ENCODE results near the gene FBXO31. TPM values are rescaled to one million over a fixed set of nuclear protein-coding genes. Genes with fewer than 3 reads are reported as not detected.

The FBXO31 gene
- total and polyA plus RNA-seq, 2 donors (not counting 1 experiment from before 2014, with no cell fraction given) = 17.8 to 32.9 TPM

GRCh38 chr16:87326151-87326571, 57.4 kb downstream of the FBXO31 start:
- TF ChIP-seq EZH2 (IDR thresholded peaks at IDR 0.05; ENCODE audit: borderline replicate concordance, insufficient read depth, low read depth, low read length, poor library complexity, severe bottlenecking) (no peak), CTCF (IDR thresholded peaks at IDR 0.05) (no peak)
- peaks cover 13% of the 10 kb centered on the region for H4K20me1 ChIP-seq (ENCODE audit: control insufficient read depth, insufficient read depth, low read length, poor library complexity, severe bottlenecking)
- no peak overlapping the region for H3K27ac ChIP-seq (ENCODE audit: low read length in 2 of 2)
- intact Hi-C loops (cut with micrococcal nuclease) = no loop called here
- H3K27ac Mint-ChIP-seq = no peak overlapping the region
- POLR2A ChIA-PET = no interaction called here
- 93% methylated on average over 9 of the region's 11 CpGs for WGBS (ENCODE audit: insufficient coverage)
- no peak overlapping the region for H2AFZ ChIP-seq (ENCODE audit: insufficient read depth, low read depth, low read length, poor library complexity, severe bottlenecking)
- no peaks in the 10 kb centered on the region for H3K9me3 ChIP-seq (ENCODE audit: control extremely low read depth in 1 of 3, control insufficient read depth in 2 of 3, insufficient read depth in 1 of 3, low read length in 2 of 3)
- peaks cover 4% of the 10 kb centered on the region for H3K4me1 Mint-ChIP-seq
- H3K27me3 ChIP-seq (replicated peaks in 1 of 4; ENCODE audit: control extremely low read depth in 1 of 4, control insufficient read depth in 3 of 4, insufficient read depth in 4 of 4, low read length in 3 of 4) = no peaks in the 10 kb centered on the region
- no peaks in the 10 kb centered on the region for H3K27me3 Mint-ChIP-seq
- peaks cover 0 to 4% of the 10 kb centered on the region in 2 donors for H3K4me1 ChIP-seq (ENCODE audit: control insufficient read depth in 2 of 2, insufficient read depth in 2 of 2, low read length in 2 of 2)
- H3K9ac ChIP-seq (ENCODE audit: low read length) = no peak overlapping the region
- H3K4me3 ChIP-seq (ENCODE audit: control extremely low read depth in 1 of 5, extremely low read depth in 1 of 5, insufficient read depth in 1 of 5, low read depth in 2 of 5, low read length in 4 of 5) = no peak overlapping the region
- ATAC-seq (ENCODE audit: low read depth) (no peak), DNase-seq (no peak)
- peaks cover 0 to 16% of the 10 kb centered on the region in 2 experiments for H3K36me3 ChIP-seq (replicated peaks in 1 of 2; ENCODE audit: control extremely low read depth in 1 of 2, control insufficient read depth in 1 of 2, extremely low read depth in 1 of 2, insufficient read depth in 2 of 2, low read length in 1 of 2)
- no peaks in the 10 kb centered on the region for H3K9me3 Mint-ChIP-seq (ENCODE audit: insufficient read depth)
- H3K4me2 ChIP-seq (replicated peaks; ENCODE audit: low read depth, low read length, poor library complexity, severe bottlenecking) = no peak overlapping the region
- H3K4me3 Mint-ChIP-seq = no peak overlapping the region
- peaks cover 5% of the 10 kb centered on the region for H3K79me2 ChIP-seq (ENCODE audit: control insufficient read depth, insufficient read depth, low read length)
- CTCF ChIA-PET = interaction anchor here (1.0 to 3.1 kb wide), 4 partner anchors 11 to 310 kb away, joined by 4 to 16 read pairs (median 7); no protein-coding TSS in a partner anchor

GRCh38 chr16:87325423-87325858, 58.1 kb downstream of the FBXO31 start:
- TF ChIP-seq EZH2 (IDR thresholded peaks at IDR 0.05; ENCODE audit: borderline replicate concordance, insufficient read depth, low read depth, low read length, poor library complexity, severe bottlenecking) (no peak), CTCF (IDR thresholded peaks at IDR 0.05) (no peak)
- H4K20me1 ChIP-seq (ENCODE audit: control insufficient read depth, insufficient read depth, low read length, poor library complexity, severe bottlenecking) = peaks cover 13% of the 10 kb centered on the region
- no peak for ATAC-seq (ENCODE audit: low read depth)
- H3K9ac ChIP-seq (ENCODE audit: low read length) = no peak overlapping the region
- H2AFZ ChIP-seq (ENCODE audit: insufficient read depth, low read depth, low read length, poor library complexity, severe bottlenecking) = no peak overlapping the region
- H3K4me3 ChIP-seq (ENCODE audit: control extremely low read depth in 1 of 5, extremely low read depth in 1 of 5, insufficient read depth in 1 of 5, low read depth in 2 of 5, low read length in 4 of 5) = no peak overlapping the region
- H3K4me1 Mint-ChIP-seq = peaks cover 4% of the 10 kb centered on the region
- no peaks in the 10 kb centered on the region for H3K9me3 ChIP-seq (ENCODE audit: control extremely low read depth in 1 of 3, control insufficient read depth in 2 of 3, insufficient read depth in 1 of 3, low read length in 2 of 3)
- ChIA-PET CTCF (interaction anchor here (0.8 to 3.1 kb wide), 6 partner anchors 10 to 311 kb away, joined by 3 to 16 read pairs (median 7); partner anchors contain the start of gene FBXO31), POLR2A (no interaction called here)
- no peaks in the 10 kb centered on the region for H3K9me3 Mint-ChIP-seq (ENCODE audit: insufficient read depth)
- no peak overlapping the region for H3K27ac ChIP-seq (ENCODE audit: low read length in 2 of 2)
- no peaks in the 10 kb centered on the region for H3K27me3 Mint-ChIP-seq
- 29% methylated on average over 10 of the region's 15 CpGs for WGBS (ENCODE audit: insufficient coverage)
- no peak overlapping the region for H3K4me3 Mint-ChIP-seq
- peaks cover 0 to 4% of the 10 kb centered on the region in 2 donors for H3K4me1 ChIP-seq (ENCODE audit: control insufficient read depth in 2 of 2, insufficient read depth in 2 of 2, low read length in 2 of 2)
- intact Hi-C loops (cut with micrococcal nuclease) = no loop called here
- no peak for DNase-seq
- peaks cover 5% of the 10 kb centered on the region for H3K79me2 ChIP-seq (ENCODE audit: control insufficient read depth, insufficient read depth, low read length)
- no peak overlapping the region for H3K27ac Mint-ChIP-seq
- H3K4me2 ChIP-seq (replicated peaks; ENCODE audit: low read depth, low read length, poor library complexity, severe bottlenecking) = no peak overlapping the region
- H3K36me3 ChIP-seq (replicated peaks in 1 of 2; ENCODE audit: control extremely low read depth in 1 of 2, control insufficient read depth in 1 of 2, extremely low read depth in 1 of 2, insufficient read depth in 2 of 2, low read length in 1 of 2) = peaks cover 0 to 9% of the 10 kb centered on the region in 2 experiments
- H3K27me3 ChIP-seq (replicated peaks in 1 of 4; ENCODE audit: control extremely low read depth in 1 of 4, control insufficient read depth in 3 of 4, insufficient read depth in 4 of 4, low read length in 3 of 4) = no peaks in the 10 kb centered on the region
